ENCODE measurements around the gene GAREM1. TPM values are rescaled to one million over a fixed set of nuclear protein-coding genes. Genes with fewer than 3 reads are reported as not detected.

Gene GAREM1
- polyA plus RNA-seq, 6 donors from 2014 or later, result 0.66 to 1.8 (median 0.77) TPM; not detected in 3

DNA sequence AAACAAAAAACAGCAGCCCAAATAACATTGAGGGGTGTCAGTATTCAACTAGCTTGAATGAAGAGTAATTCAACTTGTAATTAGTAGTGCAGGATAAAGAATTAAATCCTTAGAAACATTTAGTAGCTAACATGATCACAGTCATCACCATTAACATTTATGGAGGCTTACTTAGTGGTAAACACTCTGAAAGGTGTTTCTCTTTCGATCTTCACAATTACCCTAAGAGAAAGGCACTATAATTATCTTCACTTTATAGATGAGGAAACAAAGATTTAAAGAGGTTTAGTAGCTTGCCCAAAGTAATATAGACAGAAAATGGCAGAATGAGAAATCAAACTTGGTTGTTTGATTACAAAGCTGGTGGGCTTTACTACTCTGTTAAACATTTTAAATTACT lies 81.5 kb downstream of the GAREM1 start:
- H3K4me3 Mint-ChIP-seq, result no peak overlapping the region
- no peaks in the 10 kb centered on the region for H3K9me3 Mint-ChIP-seq
- peaks cover 11 to 26% (median 13%) of the 10 kb centered on the region in 3 donors for H3K27me3 Mint-ChIP-seq
- DNase-seq (no peak), ATAC-seq (ENCODE audit: low read depth in 2 of 2) (no peak)
- H3K27ac Mint-ChIP-seq, result no peak overlapping the region
- no peaks in the 10 kb centered on the region for H3K4me1 Mint-ChIP-seq
- H3K36me3 Mint-ChIP-seq, result no peaks in the 10 kb centered on the region

DNA sequence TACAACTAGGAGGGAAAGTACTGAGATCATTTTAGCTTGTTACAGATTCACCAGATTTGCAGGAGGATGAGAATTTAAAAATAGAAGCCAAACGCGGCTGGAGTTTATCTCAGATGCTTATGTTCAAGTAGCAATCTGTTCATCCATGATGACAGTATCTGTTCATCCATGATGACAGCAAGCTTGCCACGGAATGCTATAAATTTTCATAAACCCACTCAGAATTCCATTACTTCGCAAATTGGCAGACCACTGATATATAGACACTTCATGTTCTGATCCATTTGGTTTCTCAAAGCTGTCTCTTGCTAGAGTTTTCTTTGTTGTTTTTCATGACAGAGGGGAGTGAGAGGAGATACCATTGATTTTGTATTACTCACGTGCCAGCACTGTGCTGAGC lies 84.2 kb downstream of the GAREM1 start:
- Mint-ChIP-seq H3K27me3 (peaks cover 11 to 24% (median 21%) of the 10 kb centered on the region in 3 donors), H3K36me3 (no peaks in the 10 kb centered on the region), H3K27ac (no peak overlapping the region), H3K9me3 (no peaks in the 10 kb centered on the region), H3K4me1 (no peaks in the 10 kb centered on the region), H3K4me3 (no peak overlapping the region)
- ATAC-seq (ENCODE audit: low read depth in 2 of 2) (no peak), DNase-seq (no peak)

DNA sequence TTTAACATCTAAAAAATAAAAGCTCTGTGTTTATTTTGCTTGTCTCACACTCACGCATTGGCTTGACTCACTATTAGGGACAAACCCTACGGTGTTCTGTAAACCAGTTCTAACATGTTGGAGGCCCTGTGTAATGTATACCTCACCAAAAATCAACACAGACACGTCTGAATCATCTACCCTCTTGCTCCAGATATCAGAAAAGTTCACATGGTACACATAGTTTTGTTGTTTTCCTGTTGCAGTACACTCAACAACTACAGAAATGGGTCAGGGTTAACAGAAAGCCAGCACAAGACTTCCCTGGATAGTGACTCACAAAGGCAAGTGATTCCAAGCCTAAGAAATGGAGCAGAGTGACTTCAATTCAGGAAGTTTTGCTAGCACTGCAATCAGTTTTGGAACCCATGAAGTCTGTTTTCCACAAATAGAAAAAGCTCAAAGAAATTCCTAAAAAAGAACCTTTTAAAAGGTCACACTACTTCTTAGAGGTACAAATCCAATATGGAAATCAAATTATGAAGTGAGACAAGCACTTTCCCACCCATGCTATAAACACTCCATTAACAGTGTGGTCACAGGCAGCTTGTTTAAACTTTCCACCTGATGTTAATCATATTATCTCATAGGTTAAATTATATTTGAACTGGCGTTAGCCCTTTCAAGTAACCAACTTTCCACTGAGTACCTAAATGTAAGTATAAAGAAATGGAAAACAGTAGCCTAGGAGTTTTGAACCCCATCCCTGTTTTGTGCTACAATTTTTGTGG lies 87.4 kb downstream of the GAREM1 start:
- Mint-ChIP-seq H3K9me3 (no peaks in the 10 kb centered on the region), H3K27ac (no peak overlapping the region), H3K4me3 (no peak overlapping the region), H3K27me3 (peaks cover 0 to 15% (median 13%) of the 10 kb centered on the region in 3 donors), H3K36me3 (no peaks in the 10 kb centered on the region), H3K4me1 (no peaks in the 10 kb centered on the region)
- no peak for DNase-seq
- ATAC-seq (ENCODE audit: low read depth in 2 of 2), result no peak

GRCh38 chr18:32381761-32382160 lies 88.9 kb downstream of the GAREM1 start:
- no peaks in the 10 kb centered on the region for H3K4me1 Mint-ChIP-seq
- peaks cover 0 to 13% (median 11%) of the 10 kb centered on the region in 3 donors for H3K27me3 Mint-ChIP-seq
- H3K27ac Mint-ChIP-seq, result no peak overlapping the region
- H3K4me3 Mint-ChIP-seq, result no peak overlapping the region
- ATAC-seq (ENCODE audit: low read depth in 2 of 2) (no peak), DNase-seq (no peak)
- H3K36me3 Mint-ChIP-seq, result no peaks in the 10 kb centered on the region
- H3K9me3 Mint-ChIP-seq, result peaks cover 0 to 2% (median 0%) of the 10 kb centered on the region in 7 donors

GRCh38 chr18:32380559-32380958 lies 90.1 kb downstream of the GAREM1 start:
- Mint-ChIP-seq H3K4me3 (no peak overlapping the region), H3K9me3 (peaks cover 0 to 2% (median 0%) of the 10 kb centered on the region in 7 donors), H3K27me3 (peaks cover 0 to 13% (median 4%) of the 10 kb centered on the region in 3 donors), H3K27ac (no peak overlapping the region), H3K36me3 (no peaks in the 10 kb centered on the region), H3K4me1 (no peaks in the 10 kb centered on the region)
- DNase-seq (no peak), ATAC-seq (ENCODE audit: low read depth in 2 of 2) (no peak)

DNA sequence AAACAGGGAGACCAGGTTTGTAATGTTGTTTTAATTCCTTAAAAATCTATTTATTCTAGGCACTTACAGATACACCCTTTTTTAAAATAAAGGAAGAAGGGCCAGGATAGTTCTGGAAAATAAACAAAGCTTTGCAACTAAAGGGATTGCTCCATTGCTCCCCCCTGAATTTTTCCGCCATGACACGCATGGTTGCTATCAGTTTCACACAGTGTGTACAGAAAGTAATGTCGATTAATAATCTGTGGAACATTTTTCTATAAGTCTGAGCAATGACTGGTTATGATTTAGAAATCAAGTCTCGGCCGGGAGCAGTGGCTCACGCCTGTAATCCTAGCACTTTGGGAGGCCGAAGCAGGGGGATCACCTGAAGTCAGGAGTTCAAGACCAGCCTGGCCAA lies 90.8 kb downstream of the GAREM1 start:
- H3K27me3 Mint-ChIP-seq, result peaks cover 0 to 13% (median 4%) of the 10 kb centered on the region in 3 donors
- no peak for ATAC-seq (ENCODE audit: low read depth in 2 of 2)
- H3K4me1 Mint-ChIP-seq, result no peaks in the 10 kb centered on the region
- peaks cover 0 to 2% (median 0%) of the 10 kb centered on the region in 7 donors for H3K9me3 Mint-ChIP-seq
- no peak overlapping the region for H3K4me3 Mint-ChIP-seq
- DNase-seq, result no peak
- no peak overlapping the region for H3K27ac Mint-ChIP-seq
- no peaks in the 10 kb centered on the region for H3K36me3 Mint-ChIP-seq

GRCh38 chr18:32378705-32379104 lies 92.0 kb downstream of the GAREM1 start:
- H3K9me3 Mint-ChIP-seq, result peaks cover 0 to 2% (median 0%) of the 10 kb centered on the region in 7 donors
- H3K27me3 Mint-ChIP-seq, result peaks cover 0 to 13% (median 4%) of the 10 kb centered on the region in 3 donors
- no peak overlapping the region for H3K27ac Mint-ChIP-seq
- ATAC-seq (ENCODE audit: low read depth in 2 of 2) (no peak), DNase-seq (no peak)
- H3K4me3 Mint-ChIP-seq, result no peak overlapping the region
- no peaks in the 10 kb centered on the region for H3K36me3 Mint-ChIP-seq
- H3K4me1 Mint-ChIP-seq, result no peaks in the 10 kb centered on the region

GRCh38 chr18:32373995-32374394 lies 96.7 kb downstream of the GAREM1 start:
- no peaks in the 10 kb centered on the region for H3K4me1 Mint-ChIP-seq
- H3K27me3 Mint-ChIP-seq, result peaks cover 8 to 10% (median 8%) of the 10 kb centered on the region in 3 donors
- H3K36me3 Mint-ChIP-seq, result no peaks in the 10 kb centered on the region
- no peak overlapping the region for H3K4me3 Mint-ChIP-seq
- H3K27ac Mint-ChIP-seq, result no peak overlapping the region
- DNase-seq, result no peak
- ATAC-seq (ENCODE audit: low read depth in 2 of 2), result no peak
- H3K9me3 Mint-ChIP-seq, result peaks cover 0 to 2% (median 0%) of the 10 kb centered on the region in 7 donors

DNA sequence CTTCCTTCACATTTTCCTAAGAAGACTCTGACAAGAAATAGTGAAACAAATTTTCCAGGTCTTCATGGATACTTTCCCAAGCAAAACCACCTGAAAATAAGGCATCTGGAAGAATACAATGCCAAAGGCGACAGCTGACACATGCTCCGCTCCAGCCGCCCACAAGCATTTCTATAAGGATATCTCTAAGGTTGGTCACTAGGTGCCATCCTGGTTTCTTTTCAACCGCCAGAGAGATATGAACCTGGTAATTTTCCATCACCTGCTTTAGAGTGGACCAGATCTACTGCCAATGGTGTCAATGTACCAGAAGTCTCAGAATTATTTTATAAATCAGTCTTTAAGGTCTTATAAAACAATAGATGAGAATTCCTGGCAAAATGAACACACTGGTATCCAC lies 97.2 kb downstream of the GAREM1 start:
- Mint-ChIP-seq H3K4me3 (no peak overlapping the region), H3K9me3 (peaks cover 0 to 2% (median 0%) of the 10 kb centered on the region in 7 donors), H3K4me1 (no peaks in the 10 kb centered on the region), H3K36me3 (no peaks in the 10 kb centered on the region), H3K27me3 (peaks cover 8 to 9% (median 8%) of the 10 kb centered on the region in 3 donors), H3K27ac (no peak overlapping the region)
- ATAC-seq (ENCODE audit: low read depth in 2 of 2), result no peak
- no peak for DNase-seq

- DNase-seq (no peak), ATAC-seq (ENCODE audit: low read depth in 2 of 2) (no peak)
- H3K36me3 Mint-ChIP-seq, result no peaks in the 10 kb centered on the region
- no peak overlapping the region for H3K4me3 Mint-ChIP-seq
- H3K9me3 Mint-ChIP-seq, result peaks cover 0 to 2% (median 0%) of the 10 kb centered on the region in 7 donors
- no peaks in the 10 kb centered on the region for H3K4me1 Mint-ChIP-seq
- H3K27ac Mint-ChIP-seq, result no peak overlapping the region
- peaks cover 8 to 17% (median 14%) of the 10 kb centered on the region in 3 donors for H3K27me3 Mint-ChIP-seq
Observed at GRCh38 chr18:32372381-32373061, 98.2 kb downstream of the GAREM1 start.

- ATAC-seq (ENCODE audit: low read depth in 2 of 2) (no peak), DNase-seq (no peak)
- H3K4me1 Mint-ChIP-seq, result no peaks in the 10 kb centered on the region
- H3K9me3 Mint-ChIP-seq, result no peaks in the 10 kb centered on the region
- no peak overlapping the region for H3K27ac Mint-ChIP-seq
- no peak overlapping the region for H3K4me3 Mint-ChIP-seq
- no peaks in the 10 kb centered on the region for H3K36me3 Mint-ChIP-seq
- peaks cover 8 to 17% (median 14%) of the 10 kb centered on the region in 3 donors for H3K27me3 Mint-ChIP-seq
Observed at GRCh38 chr18:32372047-32372380, 98.7 kb downstream of the GAREM1 start.

DNA sequence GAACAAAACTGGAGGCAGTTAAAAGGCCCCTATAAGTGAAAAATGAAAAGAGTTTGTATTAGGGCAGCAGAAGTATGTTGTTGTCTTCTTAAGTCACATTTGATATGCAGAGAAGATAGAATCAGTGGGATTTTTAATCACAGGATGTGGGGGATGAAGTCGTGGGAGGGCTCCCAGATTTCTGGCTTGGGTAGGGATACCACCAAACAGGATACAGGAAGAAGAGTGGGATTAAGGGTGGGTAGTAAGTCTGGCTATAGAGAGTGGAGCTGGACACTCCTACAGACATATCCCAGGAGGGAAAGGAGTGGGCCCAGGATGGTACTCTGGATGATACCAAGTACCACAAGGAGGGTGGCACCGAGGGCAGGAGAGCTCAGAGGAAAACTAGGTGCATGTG lies 99.3 kb downstream of the GAREM1 start:
- peaks cover 8 to 17% (median 14%) of the 10 kb centered on the region in 3 donors for H3K27me3 Mint-ChIP-seq

DNA sequence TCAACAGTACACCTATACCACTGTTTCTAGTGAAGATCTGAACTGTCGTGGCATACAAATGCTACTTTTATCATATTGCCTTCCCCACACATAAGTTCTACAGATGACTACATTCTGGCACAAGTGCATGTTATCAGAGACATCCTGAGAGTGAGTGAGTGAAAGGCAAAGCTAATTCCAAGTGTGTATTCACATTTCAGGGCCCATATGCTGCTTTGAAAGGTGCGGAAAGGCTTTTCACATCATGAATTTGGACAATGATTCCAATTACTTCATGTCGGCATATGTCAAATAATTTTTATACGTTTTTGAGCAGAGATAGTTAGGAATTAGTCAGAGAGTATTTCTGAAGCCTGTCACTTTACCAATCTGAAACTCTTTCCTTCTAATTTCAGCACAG lies 101.7 kb downstream of the GAREM1 start:
- Mint-ChIP-seq H3K27me3 (peaks cover 11 to 23% (median 17%) of the 10 kb centered on the region in 3 donors), H3K4me3 (no peak overlapping the region), H3K27ac (no peak overlapping the region), H3K36me3 (no peaks in the 10 kb centered on the region), H3K9me3 (no peaks in the 10 kb centered on the region), H3K4me1 (no peaks in the 10 kb centered on the region)
- ATAC-seq (ENCODE audit: low read depth in 2 of 2) (no peak), DNase-seq (no peak)

More for the DNA sequence above, 99.3 kb downstream of the GAREM1 start:
- DNase-seq (no peak), ATAC-seq (ENCODE audit: low read depth in 2 of 2) (no peak)
- Mint-ChIP-seq H3K27ac (peak overlapping the region in 2 of 6 donors; percentile 32 to 58), H3K4me3 (no peak overlapping the region), H3K9me3 (no peaks in the 10 kb centered on the region), H3K4me1 (no peaks in the 10 kb centered on the region), H3K36me3 (no peaks in the 10 kb centered on the region)

GRCh38 chr18:32368170-32368569 lies 102.5 kb downstream of the GAREM1 start:
- Mint-ChIP-seq H3K27me3 (peaks cover 12 to 23% (median 17%) of the 10 kb centered on the region in 3 donors), H3K9me3 (no peaks in the 10 kb centered on the region), H3K36me3 (no peaks in the 10 kb centered on the region), H3K4me3 (no peak overlapping the region), H3K4me1 (no peaks in the 10 kb centered on the region), H3K27ac (no peak overlapping the region)
- ATAC-seq (ENCODE audit: low read depth in 2 of 2) (no peak), DNase-seq (no peak)
